ENCODE results near the gene RASAL2. TPM values are rescaled to one million over a fixed set of nuclear protein-coding genes. Genes with fewer than 3 reads are reported as not detected.

Gene RASAL2
- total and polyA plus RNA-seq, 2 donors (not counting 1 experiment from before 2014, with no cell fraction given), result 0.12 TPM; not detected in 1

- Histone ChIP-seq H3K27me3 (replicated peaks in 1 of 4; ENCODE audit: control extremely low read depth in 1 of 4, control insufficient read depth in 3 of 4, insufficient read depth in 4 of 4, low read length in 3 of 4) (no peaks in the 10 kb centered on the region), H3K79me2 (ENCODE audit: control insufficient read depth, insufficient read depth, low read length) (no peaks in the 10 kb centered on the region), H3K9me3 (ENCODE audit: control extremely low read depth in 1 of 3, control insufficient read depth in 2 of 3, insufficient read depth in 1 of 3, low read length in 2 of 3) (no peaks in the 10 kb centered on the region), H4K20me1 (ENCODE audit: control insufficient read depth, insufficient read depth, low read length, poor library complexity, severe bottlenecking) (no peaks in the 10 kb centered on the region), H3K4me2 (replicated peaks; ENCODE audit: low read depth, low read length, poor library complexity, severe bottlenecking) (no peak overlapping the region), H3K27ac (ENCODE audit: low read length in 2 of 2) (no peak overlapping the region), H3K4me1 (ENCODE audit: control insufficient read depth in 2 of 2, insufficient read depth in 2 of 2, low read length in 2 of 2) (no peaks in the 10 kb centered on the region), H3K9ac (ENCODE audit: low read length) (no peak overlapping the region), H3K36me3 (replicated peaks in 1 of 2; ENCODE audit: control extremely low read depth in 1 of 2, control insufficient read depth in 1 of 2, extremely low read depth in 1 of 2, insufficient read depth in 2 of 2, low read length in 1 of 2) (no peaks in the 10 kb centered on the region), H2AFZ (ENCODE audit: insufficient read depth, low read depth, low read length, poor library complexity, severe bottlenecking) (no peak overlapping the region), H3K4me3 (ENCODE audit: control extremely low read depth in 1 of 5, extremely low read depth in 1 of 5, insufficient read depth in 1 of 5, low read depth in 2 of 5, low read length in 4 of 5) (no peak overlapping the region)
- Mint-ChIP-seq H3K27me3 (peaks cover 8% of the 10 kb centered on the region), H3K4me1 (no peaks in the 10 kb centered on the region), H3K9me3 (ENCODE audit: insufficient read depth) (no peaks in the 10 kb centered on the region), H3K27ac (no peak overlapping the region), H3K4me3 (no peak overlapping the region)
- ATAC-seq (ENCODE audit: low read depth) (no peak), DNase-seq (no peak)
- no peak for TF ChIP-seq CTCF (IDR thresholded peaks at IDR 0.05)
- no peak for TF ChIP-seq EZH2 (IDR thresholded peaks at IDR 0.05; ENCODE audit: borderline replicate concordance, insufficient read depth, low read depth, low read length, poor library complexity, severe bottlenecking)
- ChIA-PET CTCF (no interaction called here), POLR2A (no interaction called here)
- intact Hi-C loops (cut with micrococcal nuclease), result no loop called here
- 92% methylated on average over 5 of the region's 6 CpGs for WGBS (ENCODE audit: insufficient coverage)
Measured at GRCh38 chr1:178050084-178050483, 43.8 kb upstream of the RASAL2 start.

GRCh38 chr1:178051071-178051470 is 42.8 kb upstream of the RASAL2 start:
- H3K9me3 Mint-ChIP-seq (ENCODE audit: insufficient read depth), result no peaks in the 10 kb centered on the region
- no peak overlapping the region for H2AFZ ChIP-seq (ENCODE audit: insufficient read depth, low read depth, low read length, poor library complexity, severe bottlenecking)
- H3K27me3 ChIP-seq (replicated peaks in 1 of 4; ENCODE audit: control extremely low read depth in 1 of 4, control insufficient read depth in 3 of 4, insufficient read depth in 4 of 4, low read length in 3 of 4), result no peaks in the 10 kb centered on the region

More at GRCh38 chr1:178051071-178051470, 42.8 kb upstream of the RASAL2 start:
- no peaks in the 10 kb centered on the region for H3K9me3 ChIP-seq (ENCODE audit: control extremely low read depth in 1 of 3, control insufficient read depth in 2 of 3, insufficient read depth in 1 of 3, low read length in 2 of 3)
- no peak overlapping the region for H3K9ac ChIP-seq (ENCODE audit: low read length)
- Mint-ChIP-seq H3K27me3 (peaks cover 8% of the 10 kb centered on the region), H3K27ac (no peak overlapping the region), H3K4me1 (peaks cover 2% of the 10 kb centered on the region), H3K4me3 (no peak overlapping the region)
- ChIA-PET POLR2A (no interaction called here), CTCF (no interaction called here)
- TF ChIP-seq EZH2 (IDR thresholded peaks at IDR 0.05; ENCODE audit: borderline replicate concordance, insufficient read depth, low read depth, low read length, poor library complexity, severe bottlenecking), result no peak
- H3K4me1 ChIP-seq (ENCODE audit: control insufficient read depth in 2 of 2, insufficient read depth in 2 of 2, low read length in 2 of 2), result peaks cover 0 to 2% of the 10 kb centered on the region in 2 donors
- no peaks in the 10 kb centered on the region for H4K20me1 ChIP-seq (ENCODE audit: control insufficient read depth, insufficient read depth, low read length, poor library complexity, severe bottlenecking)
- no CpG with 5 or more reads among the region's 3 CpGs for WGBS (ENCODE audit: insufficient coverage)
- H3K4me2 ChIP-seq (replicated peaks; ENCODE audit: low read depth, low read length, poor library complexity, severe bottlenecking), result no peak overlapping the region
- intact Hi-C loops (cut with micrococcal nuclease), result no loop called here
- no peak for DNase-seq
- no peak for ATAC-seq (ENCODE audit: low read depth)
- no peaks in the 10 kb centered on the region for H3K36me3 ChIP-seq (replicated peaks in 1 of 2; ENCODE audit: control extremely low read depth in 1 of 2, control insufficient read depth in 1 of 2, extremely low read depth in 1 of 2, insufficient read depth in 2 of 2, low read length in 1 of 2)
- no peaks in the 10 kb centered on the region for H3K79me2 ChIP-seq (ENCODE audit: control insufficient read depth, insufficient read depth, low read length)
- H3K27ac ChIP-seq (ENCODE audit: low read length in 2 of 2), result no peak overlapping the region
- no peak overlapping the region for H3K4me3 ChIP-seq (ENCODE audit: control extremely low read depth in 1 of 5, extremely low read depth in 1 of 5, insufficient read depth in 1 of 5, low read depth in 2 of 5, low read length in 4 of 5)
